ENCODE results near the gene ATP6V1G3. TPM values are rescaled to one million over a fixed set of nuclear protein-coding genes. Genes with fewer than 3 reads are reported as not detected.
"Not testable (repeated sequence)": the region's sequence is repeated elsewhere in the genome, so short reads cannot be mapped to it uniquely, and the experiment has no call there.

The ATP6V1G3 gene
- total RNA-seq, 1 donor from 2014 or later = not detected

DNA sequence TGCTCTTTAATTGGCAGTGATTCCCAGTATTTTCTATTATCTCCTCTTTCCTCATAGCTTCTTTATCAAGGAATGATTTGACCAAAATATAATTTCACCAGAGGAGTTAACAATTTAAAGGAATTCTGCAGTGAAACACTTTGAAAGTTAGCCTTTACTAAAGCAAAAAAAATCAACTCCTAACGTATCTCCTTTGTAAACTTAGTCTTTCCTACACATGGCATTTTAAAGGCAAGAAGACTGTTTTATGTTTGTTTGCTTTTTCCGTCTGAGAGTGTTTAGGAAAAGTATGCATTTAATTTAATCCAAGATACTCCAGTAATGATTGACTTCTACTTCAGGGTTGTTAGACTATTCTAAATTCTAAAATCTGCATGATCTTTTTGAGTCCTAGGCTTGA, 15.9 kb downstream of the ATP6V1G3 start:
- no peaks in the 10 kb centered on the region for H3K27me3 ChIP-seq
- H3K36me3 ChIP-seq = no peaks in the 10 kb centered on the region
- H3K27ac ChIP-seq = no peak overlapping the region
- H3K4me2 ChIP-seq = no peak overlapping the region
- peaks cover 4% of the 10 kb centered on the region for H3K4me1 ChIP-seq
- H3K4me3 ChIP-seq = no peak overlapping the region
- H3K27ac Mint-ChIP-seq = no peak overlapping the region
- H4K20me1 ChIP-seq (ENCODE audit: low read depth) = no peaks in the 10 kb centered on the region
- no peak overlapping the region for H2AFZ ChIP-seq (replicated peaks)
- H3K79me2 ChIP-seq (ENCODE audit: low read depth) = no peaks in the 10 kb centered on the region
- no peak overlapping the region for H3K9ac ChIP-seq
- H3K9me3 Mint-ChIP-seq = no peaks in the 10 kb centered on the region
- H3K27me3 Mint-ChIP-seq (ENCODE audit: insufficient read depth, low read depth) = no peaks in the 10 kb centered on the region
- no peaks in the 10 kb centered on the region for H3F3A ChIP-seq (ENCODE audit: low read depth)
- H3K4me3 Mint-ChIP-seq = no peak overlapping the region
- peaks cover 5% of the 10 kb centered on the region for H3K4me1 Mint-ChIP-seq
- TF ChIP-seq, protein P1, sequence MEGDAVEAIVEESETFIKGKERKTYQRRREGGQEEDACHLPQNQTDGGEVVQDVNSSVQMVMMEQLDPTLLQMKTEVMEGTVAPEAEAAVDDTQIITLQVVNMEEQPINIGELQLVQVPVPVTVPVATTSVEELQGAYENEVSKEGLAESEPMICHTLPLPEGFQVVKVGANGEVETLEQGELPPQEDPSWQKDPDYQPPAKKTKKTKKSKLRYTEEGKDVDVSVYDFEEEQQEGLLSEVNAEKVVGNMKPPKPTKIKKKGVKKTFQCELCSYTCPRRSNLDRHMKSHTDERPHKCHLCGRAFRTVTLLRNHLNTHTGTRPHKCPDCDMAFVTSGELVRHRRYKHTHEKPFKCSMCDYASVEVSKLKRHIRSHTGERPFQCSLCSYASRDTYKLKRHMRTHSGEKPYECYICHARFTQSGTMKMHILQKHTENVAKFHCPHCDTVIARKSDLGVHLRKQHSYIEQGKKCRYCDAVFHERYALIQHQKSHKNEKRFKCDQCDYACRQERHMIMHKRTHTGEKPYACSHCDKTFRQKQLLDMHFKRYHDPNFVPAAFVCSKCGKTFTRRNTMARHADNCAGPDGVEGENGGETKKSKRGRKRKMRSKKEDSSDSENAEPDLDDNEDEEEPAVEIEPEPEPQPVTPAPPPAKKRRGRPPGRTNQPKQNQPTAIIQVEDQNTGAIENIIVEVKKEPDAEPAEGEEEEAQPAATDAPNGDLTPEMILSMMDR (IDR thresholded peaks at IDR 0.05) = no peak
- no peak for TF ChIP-seq EZH2phosphoT487 (IDR thresholded peaks at IDR 0.05)
- no peak for TF ChIP-seq EZH2 (IDR thresholded peaks at IDR 0.05)
- no peak for DNase-seq (ENCODE audit: low spot score)
- H3K36me3 Mint-ChIP-seq = no peaks in the 10 kb centered on the region
- H3K9me3 ChIP-seq (ENCODE audit: low read depth) = no peaks in the 10 kb centered on the region

DNA sequence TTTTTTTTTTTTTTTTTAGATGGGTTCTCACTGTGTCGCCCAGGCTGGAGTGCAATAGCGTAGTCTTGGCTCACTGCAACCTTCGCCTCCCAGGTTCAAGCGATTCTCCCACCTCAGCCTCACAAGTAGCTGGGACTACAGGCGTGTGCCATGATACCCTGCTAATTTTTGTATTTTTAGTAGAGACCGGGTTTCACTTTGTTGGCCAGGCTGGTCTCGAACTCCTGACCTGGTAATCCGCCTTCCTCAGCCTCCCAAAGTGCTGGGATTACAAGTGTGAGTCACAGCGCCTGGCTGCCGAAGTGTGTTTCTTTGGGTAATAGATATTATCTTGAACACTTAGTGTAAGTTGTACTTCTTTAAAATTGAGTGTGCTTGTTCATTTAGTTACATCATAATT, 16.4 kb downstream of the ATP6V1G3 start:
- H3K4me3 Mint-ChIP-seq; H3K9me3 ChIP-seq (ENCODE audit: low read depth); H3K4me2 ChIP-seq; H3K4me1 ChIP-seq; H3K36me3 Mint-ChIP-seq; DNase-seq (ENCODE audit: low spot score); H3K27ac ChIP-seq; H3K27ac Mint-ChIP-seq; H3K4me1 Mint-ChIP-seq; H3K4me3 ChIP-seq; H3K9me3 Mint-ChIP-seq; H3K9ac ChIP-seq; H3K36me3 ChIP-seq; H3F3A ChIP-seq (ENCODE audit: low read depth); H3K79me2 ChIP-seq (ENCODE audit: low read depth); H2AFZ ChIP-seq (replicated peaks); H4K20me1 ChIP-seq (ENCODE audit: low read depth); H3K27me3 ChIP-seq; H3K27me3 Mint-ChIP-seq (ENCODE audit: insufficient read depth, low read depth): not testable (repeated sequence)

DNA sequence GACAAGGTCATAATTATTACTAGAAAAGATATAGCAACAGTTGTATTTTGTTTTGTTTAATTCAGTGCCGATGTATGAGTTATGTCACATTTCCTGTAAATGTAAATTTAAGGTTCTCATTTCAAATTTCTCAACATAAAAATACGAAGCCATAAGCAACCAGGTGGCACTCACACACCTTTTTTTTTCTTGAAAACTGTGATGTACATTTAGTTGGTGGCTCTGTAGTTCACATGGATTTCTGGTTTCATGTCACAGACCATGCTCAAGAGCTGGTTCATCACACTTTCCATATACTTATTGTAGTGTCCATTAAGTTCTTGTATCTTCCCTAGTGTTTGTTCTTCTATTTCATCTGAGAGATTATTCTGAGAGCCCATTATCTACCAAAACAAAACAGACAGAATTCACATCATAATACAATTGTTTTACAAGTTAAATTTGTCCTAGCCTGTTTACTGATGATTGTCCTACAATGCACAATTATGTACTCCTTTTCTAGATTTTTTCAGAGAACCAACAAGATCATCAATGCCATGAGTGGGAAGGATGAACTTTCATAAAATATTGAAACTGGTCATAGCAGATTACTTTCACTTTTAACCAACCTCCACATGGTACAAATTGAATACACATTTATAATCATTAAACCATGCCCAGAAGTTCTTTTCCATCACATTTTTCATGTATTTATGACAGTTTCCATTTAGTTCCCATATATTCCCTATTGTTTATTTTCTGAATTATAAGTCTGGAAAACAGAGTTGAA, 17.1 kb downstream of the ATP6V1G3 start:
- Histone ChIP-seq H3K4me2 (no peak overlapping the region), H4K20me1 (ENCODE audit: low read depth) (no peaks in the 10 kb centered on the region)
- H3K4me1 Mint-ChIP-seq = peaks cover 9% of the 10 kb centered on the region

More for the DNA sequence above, 17.1 kb downstream of the ATP6V1G3 start:
- H3K27me3 ChIP-seq = no peaks in the 10 kb centered on the region
- Mint-ChIP-seq H3K27me3 (ENCODE audit: insufficient read depth, low read depth) (no peaks in the 10 kb centered on the region), H3K4me3 (no peak overlapping the region), H3K27ac (no peak overlapping the region), H3K36me3 (no peaks in the 10 kb centered on the region), H3K9me3 (no peaks in the 10 kb centered on the region)
- no peaks in the 10 kb centered on the region for H3K4me1 ChIP-seq
- H3K79me2 ChIP-seq (ENCODE audit: low read depth) = no peaks in the 10 kb centered on the region
- no peak overlapping the region for H3K27ac ChIP-seq
- no peak overlapping the region for H3K9ac ChIP-seq
- H2AFZ ChIP-seq (replicated peaks) = no peak overlapping the region
- no peak for TF ChIP-seq EZH2 (IDR thresholded peaks at IDR 0.05)
- TF ChIP-seq EZH2phosphoT487 (IDR thresholded peaks at IDR 0.05) = no peak
- TF ChIP-seq, protein P1 (IDR thresholded peaks at IDR 0.05) = no peak
- H3K36me3 ChIP-seq = no peaks in the 10 kb centered on the region
- DNase-seq (ENCODE audit: low spot score) = no peak
- no peak overlapping the region for H3K4me3 ChIP-seq
- no peaks in the 10 kb centered on the region for H3F3A ChIP-seq (ENCODE audit: low read depth)
- no peaks in the 10 kb centered on the region for H3K9me3 ChIP-seq (ENCODE audit: low read depth)
